HG02571 (cell line): ENCODE results near the gene PLPPR1.

Experiments used
- ATAC-seq: cut with Tn5 transposase; IDR thresholded peaks from one replicate; pipeline ENCODE4 v1.9.1; 2021; ENCODE audit warnings: mild to moderate bottlenecking, moderate library complexity; ENCODE audit not compliant: unreplicated experiment

PLPPR1 gene

GRCh38 chr9:101201630-101202029 is 173.1 kb downstream of the PLPPR1 start:
- ATAC-seq = no peak

GRCh38 chr9:101209670-101210069 is 181.1 kb downstream of the PLPPR1 start:
- no peak for ATAC-seq

- ATAC-seq = no peak
Observed at GRCh38 chr9:101212661-101213060, 184.1 kb downstream of the PLPPR1 start.

- ATAC-seq = no peak
Observed at GRCh38 chr9:101219030-101219429, 190.5 kb downstream of the PLPPR1 start.

- ATAC-seq = no peak
Observed at GRCh38 chr9:101220341-101220740, 191.8 kb downstream of the PLPPR1 start.

GRCh38 chr9:101225271-101225670 is 196.7 kb downstream of the PLPPR1 start:
- no peak for ATAC-seq

- ATAC-seq = no peak
Observed at GRCh38 chr9:101226161-101226560, 197.6 kb downstream of the PLPPR1 start.

- no peak for ATAC-seq
Observed at GRCh38 chr9:101226803-101227202, 198.3 kb downstream of the PLPPR1 start.

- ATAC-seq = no peak
Observed at GRCh38 chr9:101229606-101230005, 201.1 kb downstream of the PLPPR1 start.

GRCh38 chr9:101232405-101232977 is 204.0 kb downstream of the PLPPR1 start:
- ATAC-seq = no peak

GRCh38 chr9:101235105-101235866 is 206.8 kb downstream of the PLPPR1 start:
- no peak for ATAC-seq

- ATAC-seq = no peak
Observed at GRCh38 chr9:101242651-101243050, 214.1 kb downstream of the PLPPR1 start.

GRCh38 chr9:101246691-101247090 is 218.2 kb downstream of the PLPPR1 start:
- ATAC-seq = no peak

GRCh38 chr9:101247297-101247696 is 218.8 kb downstream of the PLPPR1 start:
- no peak for ATAC-seq

GRCh38 chr9:101254733-101255433 is 226.4 kb downstream of the PLPPR1 start:
- no peak for ATAC-seq

- no peak for ATAC-seq
Observed at GRCh38 chr9:101264727-101265126, 236.2 kb downstream of the PLPPR1 start.

- ATAC-seq = no peak
Observed at GRCh38 chr9:101265261-101265660, 236.7 kb downstream of the PLPPR1 start.

GRCh38 chr9:101268426-101268825 is 239.9 kb downstream of the PLPPR1 start:
- no peak for ATAC-seq

- no peak for ATAC-seq
Observed at GRCh38 chr9:101269591-101270283, 241.2 kb downstream of the PLPPR1 start.

- ATAC-seq = no peak
Observed at GRCh38 chr9:101270302-101270701, 241.8 kb downstream of the PLPPR1 start.

GRCh38 chr9:101271102-101271501 is 242.6 kb downstream of the PLPPR1 start:
- ATAC-seq = no peak
